VCaP (cell line): ENCODE results near the gene ATRAID.

Source experiments
- H3K27ac ChIP-seq: fragments of 450-650 bp; 2 replicates; pipeline ENCODE4 v1.5.1; 2017
- TF ChIP-seq, protein P1 (sequence below): fragments of 450-650 bp; conservative IDR thresholded peaks from 2 replicates; pipeline ENCODE4 v1.5.1; 2017; ENCODE audit warnings: mild to moderate bottlenecking, moderate library complexity

The ATRAID gene

GRCh38 chr2:27247893-27248292 lies 36.1 kb downstream of the ATRAID start:
- peak overlapping the region; percentile 76; the same call in 1 of the 2 replicates for H3K27ac ChIP-seq
- TF ChIP-seq, protein P1, sequence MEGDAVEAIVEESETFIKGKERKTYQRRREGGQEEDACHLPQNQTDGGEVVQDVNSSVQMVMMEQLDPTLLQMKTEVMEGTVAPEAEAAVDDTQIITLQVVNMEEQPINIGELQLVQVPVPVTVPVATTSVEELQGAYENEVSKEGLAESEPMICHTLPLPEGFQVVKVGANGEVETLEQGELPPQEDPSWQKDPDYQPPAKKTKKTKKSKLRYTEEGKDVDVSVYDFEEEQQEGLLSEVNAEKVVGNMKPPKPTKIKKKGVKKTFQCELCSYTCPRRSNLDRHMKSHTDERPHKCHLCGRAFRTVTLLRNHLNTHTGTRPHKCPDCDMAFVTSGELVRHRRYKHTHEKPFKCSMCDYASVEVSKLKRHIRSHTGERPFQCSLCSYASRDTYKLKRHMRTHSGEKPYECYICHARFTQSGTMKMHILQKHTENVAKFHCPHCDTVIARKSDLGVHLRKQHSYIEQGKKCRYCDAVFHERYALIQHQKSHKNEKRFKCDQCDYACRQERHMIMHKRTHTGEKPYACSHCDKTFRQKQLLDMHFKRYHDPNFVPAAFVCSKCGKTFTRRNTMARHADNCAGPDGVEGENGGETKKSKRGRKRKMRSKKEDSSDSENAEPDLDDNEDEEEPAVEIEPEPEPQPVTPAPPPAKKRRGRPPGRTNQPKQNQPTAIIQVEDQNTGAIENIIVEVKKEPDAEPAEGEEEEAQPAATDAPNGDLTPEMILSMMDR, result no peak

GRCh38 chr2:27249159-27249890 lies 37.5 kb downstream of the ATRAID start:
- H3K27ac ChIP-seq, result peak overlapping the region; percentile 76
- TF ChIP-seq, protein P1, result no peak

- TF ChIP-seq, protein P1, result peak; percentile 48
- peak overlapping the region; percentile 76 for H3K27ac ChIP-seq
Measured at GRCh38 chr2:27249891-27250651, 38.2 kb downstream of the ATRAID start.

- TF ChIP-seq, protein P1, result no peak
- H3K27ac ChIP-seq, result peak overlapping the region; percentile 76; the same call in 1 of the 2 replicates
Measured at GRCh38 chr2:27250652-27251379, 39.0 kb downstream of the ATRAID start.

GRCh38 chr2:27251766-27252165 lies 39.9 kb downstream of the ATRAID start:
- no peak overlapping the region for H3K27ac ChIP-seq
- TF ChIP-seq, protein P1, result no peak

DNA sequence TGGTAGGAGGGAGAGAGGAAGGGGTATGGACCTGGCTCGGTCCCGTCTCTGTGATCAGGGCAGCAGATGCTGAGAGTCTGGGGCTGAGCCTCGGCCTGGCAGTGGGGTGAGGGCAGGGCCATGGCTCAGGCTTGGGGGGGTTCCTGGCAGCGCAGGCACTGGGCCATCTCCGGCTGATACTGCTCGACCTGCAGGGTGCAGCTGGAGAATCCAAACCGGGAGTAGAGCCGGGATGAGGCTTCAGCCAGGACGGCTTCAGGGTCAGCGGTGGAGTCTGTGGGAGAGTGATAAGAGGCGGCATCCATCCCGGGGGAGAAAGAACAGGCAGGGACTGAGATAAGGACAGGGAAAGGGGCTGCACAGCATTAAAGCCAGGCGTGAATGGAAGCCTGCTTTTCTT lies 43.3 kb downstream of the ATRAID start:
- TF ChIP-seq, protein P1, result no peak
- H3K27ac ChIP-seq, result no peak overlapping the region

DNA sequence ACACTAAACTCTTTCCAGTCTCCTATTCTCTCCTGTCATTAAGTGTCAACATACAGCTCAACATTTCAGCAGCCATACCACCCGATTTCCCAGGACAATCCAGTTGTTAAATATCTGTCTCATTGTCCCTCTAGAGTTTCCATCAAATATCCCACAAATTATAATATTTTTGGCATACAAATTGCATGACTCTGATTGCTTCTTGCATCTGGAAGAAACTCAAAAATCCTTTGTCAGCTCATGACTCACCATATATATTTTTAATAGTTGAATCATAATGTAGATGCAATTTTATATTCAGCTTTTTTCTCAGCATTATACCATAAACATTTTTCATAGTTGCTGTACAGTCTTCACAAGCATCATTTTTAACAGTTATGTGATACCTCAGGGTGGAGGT lies 43.8 kb downstream of the ATRAID start:
- TF ChIP-seq, protein P1, result no peak
- no peak overlapping the region for H3K27ac ChIP-seq
